ENCODE results near the gene TRDMT1.

- TF ChIP-seq CTCF (IDR thresholded peaks at IDR 0.05) (no peak), POLR2A (IDR thresholded peaks at IDR 0.05) (no peak)
These were observed 24.3 kb upstream of the TRDMT1 start for GRCh38 chr10:17225808-17226207.
